GM23248 (cell line): ENCODE results near the gene LTBP4. TPM values are rescaled to one million over a fixed set of nuclear protein-coding genes. Genes with fewer than 3 reads are reported as not detected.

ENCODE experiments used
- DNase-seq: peaks from one replicate; pipeline ENCODE4 v3.0.0-alpha.2; 2015
- H2AFZ ChIP-seq: fragments of 200-600 bp; sonication (generic); 2 replicates; pipeline ENCODE4 v1.6.1; 2016; ENCODE audit warnings: antibody characterized with exemption
- H3F3A ChIP-seq: fragments of 200-600 bp; sonication (generic); 2 replicates; pipeline ENCODE4 v1.6.1; 2016; ENCODE audit warnings: mild to moderate bottlenecking, antibody characterized with exemption, mixed run types; ENCODE audit not compliant: insufficient read depth
- H3K27ac ChIP-seq: fragments of 200-600 bp; sonication (generic); 2 replicates; pipeline ENCODE4 v1.5.1; 2016; ENCODE audit warnings: mild to moderate bottlenecking
- H3K27me3 ChIP-seq: fragments of 200-600 bp; sonication (generic); replicated peaks from 2 replicates; pipeline ENCODE4 v1.6.1; 2016; ENCODE audit warnings: mild to moderate bottlenecking; ENCODE audit not compliant: insufficient read depth
- H3K36me3 ChIP-seq: fragments of 200-600 bp; sonication (generic); 2 replicates; pipeline ENCODE4 v1.6.1; 2016; ENCODE audit warnings: low read depth, mild to moderate bottlenecking
- H3K4me1 ChIP-seq: fragments of 200-600 bp; sonication (generic); 2 replicates; pipeline ENCODE4 v1.6.1; 2016; ENCODE audit warnings: mild to moderate bottlenecking; ENCODE audit not compliant: insufficient read depth
- H3K4me2 ChIP-seq: fragments of 200-600 bp; sonication (generic); one replicate; pipeline ENCODE4 v1.6.1; 2016; ENCODE audit warnings: mild to moderate bottlenecking; ENCODE audit not compliant: unreplicated experiment
- H3K4me3 ChIP-seq: fragments of 200-600 bp; sonication (generic); 2 replicates; pipeline ENCODE4 v1.5.1; 2016; ENCODE audit warnings: mild to moderate bottlenecking
- H3K79me2 ChIP-seq: fragments of 200-600 bp; sonication (generic); 2 replicates; pipeline ENCODE4 v1.6.1; 2016; ENCODE audit warnings: mild to moderate bottlenecking; ENCODE audit not compliant: insufficient read depth
- H3K9ac ChIP-seq: fragments of 200-600 bp; sonication (generic); 2 replicates; pipeline ENCODE4 v1.6.1; 2016; ENCODE audit warnings: mild to moderate bottlenecking
- H3K9me2 ChIP-seq: fragments of 200-600 bp; sonication (generic); 2 replicates; pipeline ENCODE4 v1.6.1; 2016; ENCODE audit warnings: mixed run types, mild to moderate bottlenecking, moderate library complexity; ENCODE audit not compliant: insufficient read depth
- H3K9me3 ChIP-seq: fragments of 200-600 bp; sonication (generic); one replicate; pipeline ENCODE4 v1.6.1; 2017; ENCODE audit warnings: low read depth
- H4K20me1 ChIP-seq: fragments of 200-600 bp; sonication (generic); 2 replicates; pipeline ENCODE4 v1.6.0; 2016; ENCODE audit not compliant: insufficient read depth
- EZH2 ChIP-seq: fragments of 200-600 bp; sonication (generic); IDR thresholded peaks from 2 replicates; pipeline ENCODE4 v1.6.1; 2018; ENCODE audit warnings: antibody characterized with exemption, mild to moderate bottlenecking; ENCODE audit not compliant: insufficient read depth, poor library complexity, severe bottlenecking
- EZH2phosphoT487 ChIP-seq: fragments of 200-600 bp; sonication (generic); IDR thresholded peaks from 2 replicates; pipeline ENCODE4 v1.6.1; 2018; ENCODE audit warnings: antibody characterized with exemption, moderate library complexity, mild to moderate bottlenecking, low read depth; ENCODE audit not compliant: insufficient read depth
- WGBS, 2 experiments: methylation state at CpG; one replicate each; pipeline ENCODE4 v1.1.6; 2015 to 2017; ENCODE audit warnings: low lambda C conversion rate in 2 of 2, low coverage in 1 of 2; ENCODE audit errors: missing lambda C conversion rate in 2 of 2; 5-methylcytosine and 5-hydroxymethylcytosine counted together
- in situ Hi-C: fragments of 300-500 bp; cut with MboI; formaldehyde crosslinking; loops from 2 replicates; pipeline ENCODE4 v1.15.0; 2020
- polyA plus RNA-seq: library from polyadenylated mRNA; unstranded; fragments of >200 nt; fragmentation: Nextera tagmentation; extraction: Ambion mirVana; gene quantifications from 2 replicates; pipeline ENCODE4 v1.2.1, GENCODE V29; 2016
- total RNA-seq: library from RNA; depleted of rRNA; stranded (reverse); fragments of >200 nt; shearing (Covaris generic); gene quantifications from 2 replicates; pipeline ENCODE4 v1.2.3, GENCODE V29; 2014

Gene LTBP4
- total and polyA plus RNA-seq, 2 experiments from 2014 or later, result 18.0 to 47.2 TPM

- peaks cover 28% of the 10 kb centered on the region for H3K4me1 ChIP-seq
- no peak overlapping the region for H3K4me2 ChIP-seq
Measured at GRCh38 chr19:40598918-40599307, 2.3 kb upstream of the LTBP4 start.

GRCh38 chr19:40599331-40599901 is 1.8 kb upstream of the LTBP4 start:
- H3K9ac ChIP-seq, result no peak overlapping the region
- no peaks in the 10 kb centered on the region for H3K9me2 ChIP-seq
- H3F3A ChIP-seq, result peaks cover 10% of the 10 kb centered on the region
- no peak overlapping the region for H3K27ac ChIP-seq
- no peaks in the 10 kb centered on the region for H4K20me1 ChIP-seq
- H3K36me3 ChIP-seq, result no peaks in the 10 kb centered on the region
- TF ChIP-seq EZH2phosphoT487 (0 out of 2 replicates have a peak, but pooled peaks have one; percentile 73), EZH2 (peak; percentile 66)
- WGBS, 2 experiments, result 12 to 16% methylated on average over 4 to 9 of the region's 9 CpGs
- in situ Hi-C loops, result no loop called here
- no peak overlapping the region for H2AFZ ChIP-seq
- H3K4me1 ChIP-seq, result peaks cover 27% of the 10 kb centered on the region
- no peaks in the 10 kb centered on the region for H3K79me2 ChIP-seq
- H3K4me3 ChIP-seq, result no peak overlapping the region
- no peak for DNase-seq
- H3K4me2 ChIP-seq, result no peak overlapping the region
- peaks cover 32% of the 10 kb centered on the region; the same call in 1 of the 2 replicates for H3K27me3 ChIP-seq
- no peaks in the 10 kb centered on the region for H3K9me3 ChIP-seq

More at GRCh38 chr19:40598918-40599307, 2.3 kb upstream of the LTBP4 start:
- no peaks in the 10 kb centered on the region for H3K79me2 ChIP-seq
- no peak overlapping the region for H2AFZ ChIP-seq
- H3K36me3 ChIP-seq, result no peaks in the 10 kb centered on the region
- H3K27me3 ChIP-seq, result peaks cover 32% of the 10 kb centered on the region; the same call in 1 of the 2 replicates
- in situ Hi-C loops, result no loop called here
- no peak overlapping the region for H3K27ac ChIP-seq
- TF ChIP-seq EZH2phosphoT487, result no peak
- TF ChIP-seq EZH2, result peak; percentile 73
- H3K9ac ChIP-seq, result no peak overlapping the region
- WGBS, 2 experiments, result 8% methylated on average over 15 of the region's 15 CpGs
- H3K9me2 ChIP-seq, result no peaks in the 10 kb centered on the region
- H3K4me3 ChIP-seq, result no peak overlapping the region
- DNase-seq, result no peak
- no peaks in the 10 kb centered on the region for H3K9me3 ChIP-seq
- H3F3A ChIP-seq, result peaks cover 10% of the 10 kb centered on the region
- H4K20me1 ChIP-seq, result no peaks in the 10 kb centered on the region

GRCh38 chr19:40599902-40600569 is 1.1 kb upstream of the LTBP4 start:
- no peak overlapping the region for H3K4me2 ChIP-seq
- H3K9ac ChIP-seq, result no peak overlapping the region
- H4K20me1 ChIP-seq, result no peaks in the 10 kb centered on the region
- H3K79me2 ChIP-seq, result no peaks in the 10 kb centered on the region
- H3K9me2 ChIP-seq, result no peaks in the 10 kb centered on the region
- H2AFZ ChIP-seq, result no peak overlapping the region
- no peaks in the 10 kb centered on the region for H3K36me3 ChIP-seq
- H3K4me1 ChIP-seq, result peaks cover 20% of the 10 kb centered on the region
- WGBS, 2 experiments, result 3 to 5% methylated on average over 22 to 36 of the region's 43 CpGs
- no peak for TF ChIP-seq EZH2
- TF ChIP-seq EZH2phosphoT487, result no peak; the same call in 1 of the 2 replicates
- no peak overlapping the region for H3K27ac ChIP-seq
- H3K27me3 ChIP-seq, result peaks cover 32% of the 10 kb centered on the region; the same call in 1 of the 2 replicates
- H3F3A ChIP-seq, result peaks cover 10% of the 10 kb centered on the region
- no peaks in the 10 kb centered on the region for H3K9me3 ChIP-seq
- DNase-seq, result no peak
- in situ Hi-C loops, result no loop called here
- H3K4me3 ChIP-seq, result no peak overlapping the region

GRCh38 chr19:40600570-40601133 is 517 bp upstream of the LTBP4 start:
- no peak overlapping the region for H2AFZ ChIP-seq
- H3K4me2 ChIP-seq, result peak overlapping the region; percentile 19
- no peaks in the 10 kb centered on the region for H3K36me3 ChIP-seq
- in situ Hi-C loops, result no loop called here
- no peaks in the 10 kb centered on the region for H3K79me2 ChIP-seq
- no peak for DNase-seq
- H3K4me3 ChIP-seq, result peak overlapping the region; percentile 40; the same call in 1 of the 2 replicates
- H3K27me3 ChIP-seq, result peaks cover 32% of the 10 kb centered on the region; the same call in 1 of the 2 replicates
- H3K4me1 ChIP-seq, result peaks cover 20% of the 10 kb centered on the region
- WGBS, 2 experiments, result 3 to 6% methylated on average over 12 to 13 of the region's 13 CpGs
- peaks cover 10% of the 10 kb centered on the region for H3F3A ChIP-seq
- no peak for TF ChIP-seq EZH2phosphoT487
- peak; percentile 75 for TF ChIP-seq EZH2
- H3K9me2 ChIP-seq, result no peaks in the 10 kb centered on the region
- no peak overlapping the region for H3K27ac ChIP-seq
- no peaks in the 10 kb centered on the region for H3K9me3 ChIP-seq
- H4K20me1 ChIP-seq, result no peaks in the 10 kb centered on the region
- H3K9ac ChIP-seq, result no peak overlapping the region
